T47D (cell line): ENCODE data around the gene SMG6.

Experiments
- DNase-seq, 2 experiments: peaks; one replicate each; pipeline versions ENCODE4 v3.0.0 to v3.0.0-alpha.2; 2011 to 2012; ENCODE audit warnings: low read depth in 1 of 2, low spot score in 1 of 2
- JUND ChIP-seq: IDR thresholded peaks from 2 replicates; pipeline ENCODE4 v1.6.1; 2012; ENCODE audit warnings: low read depth
- in situ Hi-C: cut with HindIII; loops from 2 replicates; pipeline ENCODE4 v1.10.0; 2016; ENCODE audit warnings: low sequenced_read_pairs, low pct_unique_long_range_greater_than_20kb

Gene SMG6

GRCh38 chr17:2064980-2065785, 238.4 kb downstream of the SMG6 start:
- in situ Hi-C loops: no loop called here
- TF ChIP-seq JUND: no peak
- DNase-seq: no peak

- in situ Hi-C loops: no loop called here
Measured at GRCh38 chr17:2064520-2064971, 239.0 kb downstream of the SMG6 start.

GRCh38 chr17:2064147-2064489, 239.5 kb downstream of the SMG6 start:
- no peak for TF ChIP-seq JUND
- in situ Hi-C loops: no loop called here
- DNase-seq: no peak

More at GRCh38 chr17:2064520-2064971, 239.0 kb downstream of the SMG6 start:
- DNase-seq: no peak
- TF ChIP-seq JUND: no peak

GRCh38 chr17:2063261-2064146, 240.1 kb downstream of the SMG6 start:
- DNase-seq: no peak
- no peak for TF ChIP-seq JUND
- in situ Hi-C loops: no loop called here

GRCh38 chr17:2062571-2063183, 240.9 kb downstream of the SMG6 start:
- in situ Hi-C loops: no loop called here
- no peak for DNase-seq
- TF ChIP-seq JUND: no peak

GRCh38 chr17:2061441-2061958, 242.1 kb downstream of the SMG6 start:
- no peak for DNase-seq
- no peak for TF ChIP-seq JUND
- in situ Hi-C loops: no loop called here

- TF ChIP-seq JUND: no peak
- in situ Hi-C loops: no loop called here
Measured at GRCh38 chr17:2060681-2061440, 242.7 kb downstream of the SMG6 start.

GRCh38 chr17:2060385-2060658, 243.3 kb downstream of the SMG6 start:
- in situ Hi-C loops: no loop called here
- DNase-seq: no peak

More at GRCh38 chr17:2060681-2061440, 242.7 kb downstream of the SMG6 start:
- no peak for DNase-seq

GRCh38 chr17:2059547-2060384, 243.8 kb downstream of the SMG6 start:
- no peak for TF ChIP-seq JUND
- no peak for DNase-seq
- in situ Hi-C loops: no loop called here

More at GRCh38 chr17:2060385-2060658, 243.3 kb downstream of the SMG6 start:
- no peak for TF ChIP-seq JUND

- no peak for TF ChIP-seq JUND
- in situ Hi-C loops: no loop called here
- no peak for DNase-seq
Measured at GRCh38 chr17:2058586-2059546, 244.7 kb downstream of the SMG6 start.
